Keratinocyte (primary cell): ENCODE data around the gene PSMA8. TPM values are rescaled to one million over a fixed set of nuclear protein-coding genes. Genes with fewer than 3 reads are reported as not detected.

Experiments
- DNase-seq: peaks from one replicate; pipeline ENCODE4 v3.0.0-alpha.2; 2011; ENCODE audit warnings: low read depth, missing footprints, low spot score
- FAIRE-seq: peaks from 2 replicates; lab custom pipeline; 2011; peaks lifted over from hg19 to GRCh38; lab: Jason Lieb, UNC
- H2AFZ ChIP-seq: 2 replicates; pipeline ENCODE4 v1.6.0; 2012; ENCODE audit warnings: low read length, control low read depth, inconsistent platforms; ENCODE audit not compliant: control insufficient read depth
- H3K27ac ChIP-seq: 2 replicates; pipeline ENCODE4 v1.5.1; 2011; ENCODE audit warnings: low read length; ENCODE audit not compliant: control insufficient read depth, insufficient read depth
- H3K27me3 ChIP-seq: 3 replicates; pipeline ENCODE4 v1.6.0; 2011; ENCODE audit warnings: low read length; ENCODE audit not compliant: control insufficient read depth, insufficient read depth; ENCODE audit errors: extremely low read depth
- H3K36me3 ChIP-seq, 2 experiments: 2 replicates in 1 of 2; 3 replicates in 1 of 2; pipeline ENCODE4 v1.5.1; 2011; ENCODE audit warnings: low read length in 2 of 2, mild to moderate bottlenecking in 1 of 2; ENCODE audit not compliant: control insufficient read depth in 2 of 2, insufficient read depth in 2 of 2; ENCODE audit errors: extremely low read depth in 1 of 2
- H3K4me1 ChIP-seq: 3 replicates; pipeline ENCODE4 v1.5.1; 2011; ENCODE audit warnings: low read length; ENCODE audit not compliant: control insufficient read depth, insufficient read depth; ENCODE audit errors: extremely low read depth
- H3K4me2 ChIP-seq: 3 replicates; pipeline ENCODE4 v1.6.0; 2011; ENCODE audit warnings: low read depth, low read length; ENCODE audit not compliant: control insufficient read depth, insufficient read depth; ENCODE audit errors: extremely low read depth
- H3K4me3 ChIP-seq, 3 experiments: fragments of 200-600 bp in 1 of 3; sonication (generic) in 1 of 3; 2 replicates in 2 of 3; 3 replicates in 1 of 3; pipeline ENCODE4 v1.5.1; 2011 to 2016; ENCODE audit warnings: low read length in 3 of 3, mild to moderate bottlenecking in 3 of 3, control low read depth in 2 of 3, inconsistent platforms in 1 of 3, low read depth in 1 of 3, mixed read lengths in 1 of 3, mixed run types in 1 of 3, moderate library complexity in 1 of 3; ENCODE audit not compliant: control insufficient read depth in 2 of 3, insufficient read depth in 2 of 3; ENCODE audit errors: extremely low read depth in 1 of 3
- H3K79me2 ChIP-seq: 2 replicates; pipeline ENCODE4 v1.6.0; 2012; ENCODE audit warnings: low read length; ENCODE audit not compliant: control insufficient read depth, insufficient read depth
- H3K9ac ChIP-seq: 3 replicates; pipeline ENCODE4 v1.6.0; 2011; ENCODE audit warnings: low read length; ENCODE audit not compliant: control insufficient read depth, insufficient read depth; ENCODE audit errors: extremely low read depth
- H3K9me1 ChIP-seq: 3 replicates; pipeline ENCODE4 v1.6.0; 2011; ENCODE audit warnings: low read length; ENCODE audit not compliant: control insufficient read depth, insufficient read depth; ENCODE audit errors: extremely low read depth
- H3K9me3 ChIP-seq: 2 replicates; pipeline ENCODE4 v1.5.1; 2012; ENCODE audit warnings: low read depth, low read length; ENCODE audit not compliant: control insufficient read depth
- H4K20me1 ChIP-seq: 3 replicates; pipeline ENCODE4 v1.6.0; 2011; ENCODE audit warnings: low read length; ENCODE audit not compliant: control insufficient read depth, insufficient read depth; ENCODE audit errors: extremely low read depth
- CTCF ChIP-seq, 3 experiments: IDR thresholded peaks in 1 of 3; conservative IDR thresholded peaks in 1 of 3; optimal IDR thresholded peaks in 1 of 3; 2 replicates in 2 of 3; 3 replicates in 1 of 3; pipeline versions ENCODE3 to v1.5.1; 2011; ENCODE audit warnings: low read length in 3 of 3, mild to moderate bottlenecking in 3 of 3, moderate library complexity in 2 of 3, control low read depth in 1 of 3, inconsistent platforms in 1 of 3; ENCODE audit not compliant: insufficient read depth in 2 of 3; ENCODE audit errors: extremely low read depth in 1 of 3
- EZH2 ChIP-seq: IDR thresholded peaks from one replicate; pipeline ENCODE4 v1.6.1; 2012; ENCODE audit warnings: inconsistent platforms, mild to moderate bottlenecking, low read length, moderate library complexity
- dilution Hi-C: fragments of 300-500 bp; cut with MboI; formaldehyde crosslinking; loops from one replicate; pipeline ENCODE4 v1.7.0; 2020; ENCODE audit warnings: low sequenced_read_pairs; ENCODE audit not compliant: extremely low pct_ligation_motif_present
- polyA plus RNA-seq, 5 experiments: library from polyadenylated mRNA; depleted of rRNA in 3 of 5; stranded (reverse) in 3 of 5; stranded (forward) in 1 of 5; unstranded in 1 of 5; fragments of >200 nt; gene quantifications; 1 replicate in 1 of 5; 2 replicates in 3 of 5; 3 replicates in 1 of 5; pipeline versions ENCODE4 v1.2.1 to v1.2.3, GENCODE V29; 2011 to 2012; ENCODE audit warnings: missing spikeins in 2 of 5, low read depth in 1 of 5, low replicate concordance in 1 of 5

The PSMA8 gene
- polyA plus RNA-seq, 1 donor (not counting 4 experiments of a cell fraction or from before 2014, with no cell fraction given), result not detected

GRCh38 chr18:26104035-26104434 lies 29.6 kb upstream of the PSMA8 start:
- DNase-seq, result no peak
- no peak overlapping the region for H3K9ac ChIP-seq

GRCh38 chr18:26119246-26119645 lies 14.4 kb upstream of the PSMA8 start:
- Histone ChIP-seq H3K4me2 (no peak overlapping the region), H3K4me3 (no peak overlapping the region), H3K9ac (no peak overlapping the region), H3K27ac (no peak overlapping the region), H3K36me3 (no peaks in the 10 kb centered on the region), H3K9me1 (no peaks in the 10 kb centered on the region), H3K4me1 (no peaks in the 10 kb centered on the region), H3K79me2 (no peaks in the 10 kb centered on the region), H3K9me3 (no peaks in the 10 kb centered on the region), H2AFZ (no peak overlapping the region), H4K20me1 (no peaks in the 10 kb centered on the region), H3K27me3 (no peaks in the 10 kb centered on the region)
- FAIRE-seq (no peak), DNase-seq (no peak)
- TF ChIP-seq CTCF (optimal IDR thresholded peaks at IDR 0.05 in 1 of 3, IDR thresholded peaks at IDR 0.05 in 1 of 3, conservative IDR thresholded peaks at IDR 0.05 in 1 of 3; ENCODE audit: extremely low read depth in 1 of 3, insufficient read depth in 2 of 3, low read length in 3 of 3) (no peak), EZH2 (no peak)
- dilution Hi-C loops, result no loop called here

More at GRCh38 chr18:26104035-26104434, 29.6 kb upstream of the PSMA8 start:
- Histone ChIP-seq H3K4me2 (no peak overlapping the region), H4K20me1 (no peaks in the 10 kb centered on the region), H3K79me2 (no peaks in the 10 kb centered on the region), H3K27ac (no peak overlapping the region), H3K4me1 (no peaks in the 10 kb centered on the region), H3K36me3 (no peaks in the 10 kb centered on the region), H2AFZ (no peak overlapping the region), H3K9me3 (no peaks in the 10 kb centered on the region), H3K27me3 (no peaks in the 10 kb centered on the region), H3K4me3 (no peak overlapping the region), H3K9me1 (no peaks in the 10 kb centered on the region)
- dilution Hi-C loops, result no loop called here
- TF ChIP-seq EZH2 (no peak), CTCF (optimal IDR thresholded peaks at IDR 0.05 in 1 of 3, IDR thresholded peaks at IDR 0.05 in 1 of 3, conservative IDR thresholded peaks at IDR 0.05 in 1 of 3; ENCODE audit: extremely low read depth in 1 of 3, insufficient read depth in 2 of 3, low read length in 3 of 3) (no peak)
- FAIRE-seq, result no peak
